AML-193 (cell line): ENCODE data around the gene SDCCAG8.

Experiments
- DNase-seq, 2 experiments: peaks; one replicate each; lab custom pipeline; 2025; lab: John Stamatoyannopoulos, UW

SDCCAG8 gene

GRCh38 chr1:243483952-243484351, 228.1 kb downstream of the SDCCAG8 start:
- no peak for DNase-seq

- no peak for DNase-seq
Measured at GRCh38 chr1:243487036-243487648, 231.3 kb downstream of the SDCCAG8 start.

GRCh38 chr1:243487649-243488227, 231.9 kb downstream of the SDCCAG8 start:
- no peak for DNase-seq

GRCh38 chr1:243488459-243489157, 232.8 kb downstream of the SDCCAG8 start:
- no peak for DNase-seq

- DNase-seq, result no peak
Measured at GRCh38 chr1:243489158-243489527, 233.3 kb downstream of the SDCCAG8 start.

GRCh38 chr1:243489681-243490546, 234.1 kb downstream of the SDCCAG8 start:
- no peak for DNase-seq

GRCh38 chr1:243490748-243491686, 235.2 kb downstream of the SDCCAG8 start:
- DNase-seq, result no peak

- DNase-seq, result no peak
Measured at GRCh38 chr1:243493156-243494129, 237.6 kb downstream of the SDCCAG8 start.

- no peak for DNase-seq
Measured at GRCh38 chr1:243494741-243495431, 239.0 kb downstream of the SDCCAG8 start.

GRCh38 chr1:243495442-243496186, 239.8 kb downstream of the SDCCAG8 start:
- DNase-seq, result peak; percentile 80 to 88

GRCh38 chr1:243496187-243496646, 240.4 kb downstream of the SDCCAG8 start:
- DNase-seq, result no peak

GRCh38 chr1:243496806-243497205, 241.0 kb downstream of the SDCCAG8 start:
- no peak for DNase-seq

- no peak for DNase-seq
Measured at GRCh38 chr1:243497939-243498681, 242.3 kb downstream of the SDCCAG8 start.

GRCh38 chr1:243499248-243499647, 243.4 kb downstream of the SDCCAG8 start:
- DNase-seq, result no peak

- no peak for DNase-seq
Measured at GRCh38 chr1:243499711-243500110, 243.9 kb downstream of the SDCCAG8 start.

- DNase-seq, result no peak
Measured at GRCh38 chr1:243500512-243500911, 244.7 kb downstream of the SDCCAG8 start.

GRCh38 chr1:243501002-243501401, 245.2 kb downstream of the SDCCAG8 start:
- no peak for DNase-seq

GRCh38 chr1:243503155-243503554, 247.3 kb downstream of the SDCCAG8 start:
- DNase-seq, result no peak
